Heart left ventricle (tissue), 13 donors: Measurements from ENCODE around the gene TRIM25.

Source experiments
- POLR2A ChIP-seq, 2 donors: fragments of 450-650 bp; IDR thresholded peaks; one replicate each; pipeline ENCODE4 v1.6.1; 2017; ENCODE audit warnings: antibody characterized with exemption in 2 of 2, mild to moderate bottlenecking in 2 of 2, moderate library complexity in 2 of 2
- TF ChIP-seq, protein P1 (sequence below), 12 donors: fragments of 200-600 bp; sonication (generic) in 4 of 12; IDR thresholded peaks; one replicate each; pipeline versions ENCODE4 v1.5.0 to v1.8.0; 2018 to 2022; ENCODE audit warnings: antibody characterized with exemption in 12 of 12, mild to moderate bottlenecking in 5 of 12
- donor health status: ischemic (EF 13 %, LVEDD 7.1; RV severe dilation, severe dysfunction).
- donor health status: DM: no; HTN: yes; CAD: no.
- donor health status: DM: no; HTN: no; CAD: no.
- donor health status: ischemic (EF 25% LVEDD 6.9; RV normal size, moderate dysfunction).
- donor health status: ischemic (EF 25% LVEDD 5.7; RV mildly dilated, moderate dysfunction).
- donor health status: ischemic (EF 35%, LVEDD 5.7; RV mildly dilated, moderate dysfunction).
- donor health status: nonischemic (EF 11% LVEDD 7.7; RV severe dilation, severe dysfunction).
- donor health status: DM: yes; HTN: yes; CAD: no.
- donor health status: PGD.
- donor health status: ischemic (EF 29% LVEDD 5.4; RV normal size, mild dysfunction).
- donor health status: nonischemic (EF 23%, LVEDD 6.1; RV moderate dilation, normal function).

DNA sequence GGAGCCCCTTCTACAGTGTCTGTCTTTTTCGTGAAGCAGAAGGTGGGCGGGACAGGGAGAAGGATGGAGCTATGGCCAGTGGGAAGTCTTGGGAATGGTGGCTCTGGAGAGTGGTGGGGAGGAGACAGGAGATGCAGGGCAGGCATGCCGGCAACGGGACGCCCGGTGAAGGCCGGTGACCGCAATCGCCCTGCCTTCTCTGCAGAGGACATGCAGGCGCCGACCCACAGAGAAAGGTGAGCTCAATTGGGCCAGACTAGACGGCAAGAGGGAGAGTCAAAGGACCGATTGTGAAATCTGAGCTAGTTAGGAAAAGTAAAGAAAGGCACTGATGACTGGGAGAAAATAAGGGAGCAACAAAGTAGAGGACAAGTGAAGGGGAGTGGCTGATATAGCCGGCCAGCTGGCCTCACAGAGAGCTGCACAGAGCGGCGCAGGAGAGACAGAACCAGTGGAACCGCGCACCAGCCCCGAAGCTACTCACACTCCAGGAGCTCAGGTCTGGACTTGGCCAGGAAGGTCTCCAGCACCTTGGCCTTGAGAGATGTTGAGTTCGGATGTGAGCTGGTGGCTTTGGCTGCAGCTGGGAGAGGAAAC lies 18.9 kb downstream of the TRIM25 start:
- no peak for TF ChIP-seq POLR2A (IDR thresholded peaks at IDR 0.05)
- TF ChIP-seq, protein P1, sequence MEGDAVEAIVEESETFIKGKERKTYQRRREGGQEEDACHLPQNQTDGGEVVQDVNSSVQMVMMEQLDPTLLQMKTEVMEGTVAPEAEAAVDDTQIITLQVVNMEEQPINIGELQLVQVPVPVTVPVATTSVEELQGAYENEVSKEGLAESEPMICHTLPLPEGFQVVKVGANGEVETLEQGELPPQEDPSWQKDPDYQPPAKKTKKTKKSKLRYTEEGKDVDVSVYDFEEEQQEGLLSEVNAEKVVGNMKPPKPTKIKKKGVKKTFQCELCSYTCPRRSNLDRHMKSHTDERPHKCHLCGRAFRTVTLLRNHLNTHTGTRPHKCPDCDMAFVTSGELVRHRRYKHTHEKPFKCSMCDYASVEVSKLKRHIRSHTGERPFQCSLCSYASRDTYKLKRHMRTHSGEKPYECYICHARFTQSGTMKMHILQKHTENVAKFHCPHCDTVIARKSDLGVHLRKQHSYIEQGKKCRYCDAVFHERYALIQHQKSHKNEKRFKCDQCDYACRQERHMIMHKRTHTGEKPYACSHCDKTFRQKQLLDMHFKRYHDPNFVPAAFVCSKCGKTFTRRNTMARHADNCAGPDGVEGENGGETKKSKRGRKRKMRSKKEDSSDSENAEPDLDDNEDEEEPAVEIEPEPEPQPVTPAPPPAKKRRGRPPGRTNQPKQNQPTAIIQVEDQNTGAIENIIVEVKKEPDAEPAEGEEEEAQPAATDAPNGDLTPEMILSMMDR (IDR thresholded peaks at IDR 0.05) = no peak
